Stimulated activated naive B cell treated with anti-CD40 and anti-IgM and Interleukin-4, amounts not matched to agents 10 μg/mL and 1 μg/mL and 100 μg/mL, for 72 hours (primary cell): ENCODE measurements around the gene GSG1L.

ENCODE experiments used
- ATAC-seq, 2 donors: fragments of 150-1000 bp; cut with Tn5 transposase; replicated peaks; 2 replicates each; pipeline ENCODE4 v1.10.0; 2021; ENCODE audit warnings: moderate library complexity in 1 of 2
- DNase-seq: peaks from one replicate; pipeline ENCODE4 v3.0.0; 2021
- H3K27ac Mint-ChIP-seq: one replicate; pipeline ENCODE4 v1.8.0; 2022; ENCODE audit warnings: mild to moderate bottlenecking, mixed read lengths
- H3K27me3 Mint-ChIP-seq, 2 donors: one replicate each; pipeline ENCODE4 v1.8.0; 2022; ENCODE audit warnings: mixed read lengths in 2 of 2
- H3K36me3 Mint-ChIP-seq, 2 donors: one replicate each; pipeline ENCODE4 v1.8.0; 2022; ENCODE audit warnings: mixed read lengths in 2 of 2, mild to moderate bottlenecking in 1 of 2
- H3K4me1 Mint-ChIP-seq, 2 donors: one replicate each; pipeline ENCODE4 v1.8.0; 2022; ENCODE audit warnings: mixed read lengths in 2 of 2, mild to moderate bottlenecking in 1 of 2
- H3K4me3 Mint-ChIP-seq, 2 donors: one replicate each; pipeline ENCODE4 v1.8.0; 2022; ENCODE audit warnings: mild to moderate bottlenecking in 2 of 2, mixed read lengths in 2 of 2, moderate library complexity in 1 of 2
- H3K9me3 Mint-ChIP-seq, 2 donors: one replicate each; pipeline ENCODE4 v1.8.0; 2022; ENCODE audit warnings: mixed read lengths in 2 of 2, mild to moderate bottlenecking in 1 of 2

GSG1L gene

GRCh38 chr16:28038409-28038808 is 25.1 kb downstream of the GSG1L start:
- no peak for DNase-seq
- H3K27ac Mint-ChIP-seq, result no peak overlapping the region
- no peak overlapping the region for H3K4me3 Mint-ChIP-seq
- ATAC-seq, result no peak
- H3K4me1 Mint-ChIP-seq, result no peaks in the 10 kb centered on the region
- H3K27me3 Mint-ChIP-seq, result peaks cover 24% of the 10 kb centered on the region in 2 donors
- peaks cover 0 to 1% of the 10 kb centered on the region in 2 donors for H3K9me3 Mint-ChIP-seq
- H3K36me3 Mint-ChIP-seq, result no peaks in the 10 kb centered on the region

DNA sequence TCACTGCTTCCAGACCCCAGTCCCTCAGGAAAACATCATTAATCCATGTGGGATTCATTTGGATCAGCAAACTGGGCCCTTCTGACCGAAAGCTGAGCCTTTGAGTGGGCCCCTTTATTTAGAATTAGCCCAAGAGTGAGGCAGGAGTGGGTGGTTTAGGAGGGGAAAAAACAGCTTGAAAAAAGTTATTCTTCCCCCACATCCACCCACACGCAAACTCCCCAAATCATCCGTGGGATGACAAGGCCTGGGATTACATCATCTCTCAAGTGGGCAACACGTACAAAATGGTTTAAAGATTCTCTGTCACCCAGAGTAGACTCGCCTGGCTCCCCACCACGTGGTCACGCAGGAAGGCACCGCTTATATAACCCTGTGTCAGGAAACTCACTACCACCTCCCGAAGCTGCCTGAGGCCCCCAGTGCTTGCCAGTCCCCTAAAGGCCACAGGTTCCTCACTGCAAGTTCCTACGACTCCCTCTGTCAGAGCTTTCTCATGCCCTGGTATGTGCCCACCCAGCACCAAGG is 27.6 kb downstream of the GSG1L start:
- H3K36me3 Mint-ChIP-seq, result no peaks in the 10 kb centered on the region
- DNase-seq (no peak), ATAC-seq (no peak)
- peaks cover 16 to 23% of the 10 kb centered on the region in 2 donors for H3K27me3 Mint-ChIP-seq
- no peak overlapping the region for H3K4me3 Mint-ChIP-seq
- H3K27ac Mint-ChIP-seq, result no peak overlapping the region
- no peaks in the 10 kb centered on the region for H3K4me1 Mint-ChIP-seq
- H3K9me3 Mint-ChIP-seq, result peaks cover 0 to 1% of the 10 kb centered on the region in 2 donors

GRCh38 chr16:28033870-28034269 is 29.6 kb downstream of the GSG1L start:
- DNase-seq (no peak), ATAC-seq (no peak)
- H3K4me1 Mint-ChIP-seq, result no peaks in the 10 kb centered on the region
- no peak overlapping the region for H3K4me3 Mint-ChIP-seq
- H3K9me3 Mint-ChIP-seq, result peaks cover 0 to 3% of the 10 kb centered on the region in 2 donors
- no peaks in the 10 kb centered on the region for H3K36me3 Mint-ChIP-seq
- no peak overlapping the region for H3K27ac Mint-ChIP-seq
- H3K27me3 Mint-ChIP-seq, result peaks cover 22 to 31% of the 10 kb centered on the region in 2 donors

- peaks cover 14 to 19% of the 10 kb centered on the region in 2 donors for H3K27me3 Mint-ChIP-seq
- peaks cover 7 to 8% of the 10 kb centered on the region in 2 donors for H3K9me3 Mint-ChIP-seq
- H3K27ac Mint-ChIP-seq, result no peak overlapping the region
- H3K36me3 Mint-ChIP-seq, result no peaks in the 10 kb centered on the region
- no peak for ATAC-seq
- no peaks in the 10 kb centered on the region for H3K4me1 Mint-ChIP-seq
- H3K4me3 Mint-ChIP-seq, result no peak overlapping the region
- no peak for DNase-seq
Measured at GRCh38 chr16:28029387-28030002, 34.0 kb downstream of the GSG1L start.

GRCh38 chr16:28027055-28027454 is 36.5 kb downstream of the GSG1L start:
- no peaks in the 10 kb centered on the region for H3K4me1 Mint-ChIP-seq

GRCh38 chr16:28025631-28026030 is 37.9 kb downstream of the GSG1L start:
- Mint-ChIP-seq H3K9me3 (peaks cover 7 to 12% of the 10 kb centered on the region in 2 donors), H3K4me1 (no peaks in the 10 kb centered on the region), H3K4me3 (no peak overlapping the region), H3K27ac (no peak overlapping the region), H3K36me3 (no peaks in the 10 kb centered on the region), H3K27me3 (peaks cover 9% of the 10 kb centered on the region in 2 donors)
- ATAC-seq, result no peak
- DNase-seq, result no peak

More at GRCh38 chr16:28027055-28027454, 36.5 kb downstream of the GSG1L start:
- Mint-ChIP-seq H3K36me3 (no peaks in the 10 kb centered on the region), H3K4me3 (no peak overlapping the region), H3K27me3 (peaks cover 9% of the 10 kb centered on the region in 2 donors), H3K27ac (no peak overlapping the region), H3K9me3 (peaks cover 7% of the 10 kb centered on the region in 2 donors)
- no peak for ATAC-seq
- DNase-seq, result no peak

DNA sequence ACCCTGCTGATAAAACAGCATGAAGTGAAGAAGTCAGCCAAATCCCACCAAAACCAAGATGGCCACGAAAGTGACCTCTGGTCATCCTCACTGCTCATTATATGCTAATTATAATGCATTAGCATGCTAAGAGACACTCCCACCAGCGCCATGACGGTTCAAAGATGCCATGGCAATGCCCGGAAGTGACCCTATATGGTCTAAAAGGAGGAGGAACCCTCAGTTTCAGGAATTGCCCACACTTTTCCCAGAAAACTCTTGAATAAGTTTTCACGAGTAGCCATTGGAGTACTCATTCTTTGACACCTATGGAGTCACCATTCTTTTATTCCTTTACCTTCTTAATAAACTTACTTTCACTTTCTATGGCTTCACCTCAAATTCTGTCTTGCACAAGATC is 44.3 kb downstream of the GSG1L start:
- no peak for DNase-seq
- H3K36me3 Mint-ChIP-seq, result no peaks in the 10 kb centered on the region
- no peak overlapping the region for H3K27ac Mint-ChIP-seq
- ATAC-seq, result no peak
- H3K4me3 Mint-ChIP-seq, result no peak overlapping the region
- peaks cover 2 to 15% of the 10 kb centered on the region in 2 donors for H3K27me3 Mint-ChIP-seq
- H3K9me3 Mint-ChIP-seq, result peaks cover 4 to 10% of the 10 kb centered on the region in 2 donors
- no peaks in the 10 kb centered on the region for H3K4me1 Mint-ChIP-seq

DNA sequence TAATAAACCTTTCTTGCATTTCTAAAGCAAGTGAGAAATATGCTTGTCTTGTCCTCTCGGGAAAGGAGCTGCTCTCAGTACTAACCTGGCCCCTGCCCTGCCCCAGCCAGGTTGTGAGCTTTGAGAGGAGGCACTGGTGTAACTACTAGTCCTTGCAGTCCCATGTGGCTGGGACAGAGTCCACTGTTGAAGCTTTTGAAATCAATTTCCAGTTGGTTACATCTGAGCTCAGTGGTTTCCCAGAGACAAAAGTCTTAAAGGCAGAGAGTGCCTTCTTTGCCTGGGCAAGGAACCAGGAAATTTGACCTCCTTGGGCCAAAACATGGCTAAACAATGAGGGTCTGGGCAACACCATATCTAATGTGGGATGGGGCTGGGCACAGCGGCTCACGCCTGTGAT is 48.7 kb downstream of the GSG1L start:
- Mint-ChIP-seq H3K4me3 (no peak overlapping the region), H3K27me3 (peaks cover 21 to 28% of the 10 kb centered on the region in 2 donors), H3K4me1 (no peaks in the 10 kb centered on the region), H3K9me3 (peaks cover 4% of the 10 kb centered on the region in 2 donors), H3K27ac (no peak overlapping the region), H3K36me3 (no peaks in the 10 kb centered on the region)
- DNase-seq, result no peak
- no peak for ATAC-seq

DNA sequence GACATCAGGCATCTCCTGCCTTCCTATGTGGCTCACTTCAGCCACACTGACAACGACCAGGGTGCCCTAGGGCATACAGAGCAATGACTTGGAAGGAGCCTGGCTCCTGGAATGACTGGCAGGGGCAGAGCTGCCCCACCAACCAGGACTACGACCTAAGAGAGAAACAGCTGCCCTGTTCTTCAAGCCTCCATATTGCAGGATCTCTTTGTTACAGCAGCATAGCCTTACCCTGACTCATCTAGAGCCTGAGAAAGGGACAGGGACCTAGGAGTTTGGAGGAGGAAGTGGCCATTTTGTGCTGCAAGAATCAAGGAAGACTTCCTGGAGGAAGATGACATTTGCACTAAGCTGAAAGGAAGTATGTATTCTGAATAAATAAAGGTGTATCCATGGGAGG is 49.6 kb downstream of the GSG1L start:
- Mint-ChIP-seq H3K27ac (no peak overlapping the region), H3K9me3 (peaks cover 2% of the 10 kb centered on the region in 2 donors), H3K4me3 (no peak overlapping the region), H3K36me3 (no peaks in the 10 kb centered on the region), H3K27me3 (peaks cover 21 to 30% of the 10 kb centered on the region in 2 donors), H3K4me1 (no peaks in the 10 kb centered on the region)
- DNase-seq (no peak), ATAC-seq (no peak)

DNA sequence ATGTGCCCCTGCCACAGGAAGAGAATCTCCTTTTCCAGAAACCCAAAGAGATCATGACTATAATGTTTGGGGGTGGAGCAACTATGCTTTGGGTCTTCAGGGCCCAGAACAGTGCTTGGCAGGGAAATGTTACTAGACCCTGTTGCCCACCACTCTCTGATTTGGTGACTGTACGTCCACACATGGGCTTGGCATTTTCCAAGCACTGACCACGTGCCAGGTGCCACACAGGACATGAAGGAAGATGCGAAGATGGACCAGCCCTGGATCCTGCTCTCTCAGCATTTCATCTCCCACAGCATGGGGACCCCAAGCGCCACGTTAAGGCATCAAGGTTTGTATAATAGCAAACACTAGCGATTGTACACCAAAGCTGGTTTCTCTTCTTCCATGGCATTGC is 50.1 kb downstream of the GSG1L start:
- no peak overlapping the region for H3K4me3 Mint-ChIP-seq
- ATAC-seq, result no peak
- no peaks in the 10 kb centered on the region for H3K9me3 Mint-ChIP-seq
- no peak overlapping the region for H3K27ac Mint-ChIP-seq
- peaks cover 24 to 26% of the 10 kb centered on the region in 2 donors for H3K27me3 Mint-ChIP-seq
- DNase-seq, result no peak
- H3K4me1 Mint-ChIP-seq, result no peaks in the 10 kb centered on the region
- no peaks in the 10 kb centered on the region for H3K36me3 Mint-ChIP-seq

GRCh38 chr16:28011971-28012445 is 51.5 kb downstream of the GSG1L start:
- ATAC-seq (no peak), DNase-seq (no peak)
- Mint-ChIP-seq H3K27ac (no peak overlapping the region), H3K4me1 (no peaks in the 10 kb centered on the region), H3K36me3 (no peaks in the 10 kb centered on the region), H3K27me3 (peaks cover 26 to 27% of the 10 kb centered on the region in 2 donors), H3K4me3 (no peak overlapping the region), H3K9me3 (no peaks in the 10 kb centered on the region)

DNA sequence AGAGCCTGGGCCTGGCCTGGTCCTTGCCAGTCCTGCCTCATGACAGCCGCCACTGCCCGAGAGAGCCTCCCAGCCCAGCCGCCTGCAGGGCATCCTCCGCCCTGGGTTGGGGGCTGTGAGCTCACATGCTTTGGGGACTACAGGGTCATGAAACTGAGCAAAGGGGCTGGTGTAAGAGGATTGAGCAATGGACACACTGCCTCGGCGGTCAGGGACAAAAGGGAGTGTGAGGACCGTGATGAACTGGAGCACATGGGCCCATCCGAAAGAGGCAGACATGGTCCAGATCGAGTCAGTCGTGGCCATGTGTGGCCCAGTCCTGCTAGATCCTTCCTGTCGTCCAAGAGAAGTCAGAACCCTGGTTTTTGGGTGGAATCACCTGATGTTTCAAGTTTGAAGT is 52.3 kb downstream of the GSG1L start:
- ATAC-seq, result no peak
- Mint-ChIP-seq H3K4me1 (no peaks in the 10 kb centered on the region), H3K9me3 (no peaks in the 10 kb centered on the region), H3K27ac (no peak overlapping the region), H3K27me3 (peaks cover 19 to 27% of the 10 kb centered on the region in 2 donors), H3K4me3 (no peak overlapping the region), H3K36me3 (no peaks in the 10 kb centered on the region)
- DNase-seq, result no peak

DNA sequence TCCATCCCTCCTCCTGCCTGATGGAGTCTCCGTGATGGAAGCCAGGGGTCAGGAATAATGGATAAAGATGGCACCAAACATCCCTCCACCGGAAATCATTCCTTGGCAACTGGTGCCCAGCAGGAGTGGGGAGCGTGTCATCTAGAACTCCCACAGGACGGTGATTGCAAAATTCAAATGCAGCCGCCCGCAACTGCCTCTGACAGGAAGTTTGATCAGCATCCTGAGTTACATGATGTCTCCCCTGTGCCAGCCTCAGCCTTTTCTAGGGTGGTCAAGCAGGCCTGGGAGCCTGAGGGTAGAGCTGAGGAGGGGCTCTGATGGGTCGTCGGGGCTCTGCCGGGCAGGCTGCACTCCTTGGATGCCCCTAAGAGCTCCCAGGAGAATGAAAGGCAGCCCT is 52.8 kb downstream of the GSG1L start:
- Mint-ChIP-seq H3K4me3 (no peak overlapping the region), H3K36me3 (no peaks in the 10 kb centered on the region), H3K4me1 (no peaks in the 10 kb centered on the region), H3K27ac (no peak overlapping the region), H3K9me3 (no peaks in the 10 kb centered on the region), H3K27me3 (peaks cover 16 to 27% of the 10 kb centered on the region in 2 donors)
- no peak for ATAC-seq
- no peak for DNase-seq

DNA sequence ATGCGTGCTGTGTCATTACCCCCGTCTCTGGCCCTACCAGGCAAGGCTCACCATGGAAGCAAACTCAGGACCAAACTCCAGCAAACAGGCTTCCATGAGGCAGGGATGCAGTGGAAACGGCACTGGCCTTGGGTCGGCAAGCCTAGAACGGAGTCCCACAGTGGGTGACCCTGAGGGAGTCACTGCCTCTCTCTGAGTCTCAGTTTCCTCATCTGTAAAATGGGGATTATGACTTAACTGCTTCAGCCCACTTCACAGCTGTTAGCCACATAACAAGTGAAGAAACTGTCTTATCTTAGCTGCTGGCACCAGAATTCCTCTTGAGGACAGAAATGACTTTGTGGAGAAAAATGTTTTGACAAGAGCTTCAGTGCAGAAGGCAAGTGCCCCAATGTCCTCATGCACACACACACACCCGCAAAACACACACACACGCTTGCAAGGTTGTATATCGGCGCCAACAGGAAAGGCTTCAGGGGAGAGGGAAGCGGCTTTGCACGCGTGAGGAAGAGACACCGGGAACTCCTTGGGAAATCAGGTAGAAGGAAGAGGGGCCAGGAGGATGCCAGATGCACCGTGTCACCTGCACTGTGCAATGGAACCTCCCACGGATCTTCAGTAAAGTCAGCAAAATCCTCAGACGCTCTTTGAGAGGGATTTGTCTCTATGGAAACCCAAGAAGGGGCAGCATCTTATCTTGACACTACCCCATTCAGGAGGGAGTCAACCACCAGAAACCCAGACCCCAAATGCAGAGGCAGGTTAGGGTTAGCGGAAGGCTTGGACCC is 53.7 kb downstream of the GSG1L start:
- no peaks in the 10 kb centered on the region for H3K36me3 Mint-ChIP-seq
- H3K27me3 Mint-ChIP-seq, result peaks cover 16 to 27% of the 10 kb centered on the region in 2 donors
- ATAC-seq (no peak), DNase-seq (no peak)
- H3K9me3 Mint-ChIP-seq, result peaks cover 0 to 1% of the 10 kb centered on the region in 2 donors
- H3K4me3 Mint-ChIP-seq, result no peak overlapping the region
- H3K4me1 Mint-ChIP-seq, result no peaks in the 10 kb centered on the region
- H3K27ac Mint-ChIP-seq, result no peak overlapping the region

GRCh38 chr16:28003923-28004322 is 59.6 kb downstream of the GSG1L start:
- ATAC-seq (no peak), DNase-seq (no peak)
- no peak overlapping the region for H3K4me3 Mint-ChIP-seq
- H3K27ac Mint-ChIP-seq, result peak overlapping the region; percentile 81
- H3K4me1 Mint-ChIP-seq, result no peaks in the 10 kb centered on the region
- no peaks in the 10 kb centered on the region for H3K36me3 Mint-ChIP-seq
- peaks cover 0 to 3% of the 10 kb centered on the region in 2 donors for H3K9me3 Mint-ChIP-seq
- H3K27me3 Mint-ChIP-seq, result peaks cover 0 to 14% of the 10 kb centered on the region in 2 donors
